OCI-LY7 (cell line): ENCODE data around the gene CENPP.

ENCODE experiments used
- CTCF ChIP-seq: fragments of 200-600 bp; sonication (generic); conservative IDR thresholded peaks from 2 replicates; pipeline ENCODE4 v1.5.1; 2014; ENCODE audit warnings: mild to moderate bottlenecking, antibody characterized with exemption, low read length, moderate library complexity, mixed read lengths
- EZH2phosphoT487 ChIP-seq: fragments of 200-600 bp; sonication (generic); IDR thresholded peaks from 2 replicates; pipeline ENCODE4 v1.6.1; 2018; ENCODE audit warnings: low read depth, borderline replicate concordance, mild to moderate bottlenecking, mixed run types, antibody characterized with exemption, low read length, moderate library complexity, mixed read lengths

- no peak for TF ChIP-seq CTCF
- no peak for TF ChIP-seq EZH2phosphoT487
Measured at GRCh38 chr9:92499701-92500100, 173.9 kb downstream of the CENPP start.
